Testis (tissue), 3 donors: ENCODE measurements around the gene SLC15A5. TPM values are rescaled to one million over a fixed set of nuclear protein-coding genes. Genes with fewer than 3 reads are reported as not detected.

ENCODE experiments used
- DNase-seq: peaks from one replicate; pipeline ENCODE4 v3.0.0-alpha.2; 2019
- H3K27ac ChIP-seq, 2 donors: fragments of 200-600 bp; sonication (generic); one replicate each; pipeline ENCODE4 v1.5.1; 2019
- H3K27me3 ChIP-seq: fragments of 200-600 bp; sonication (generic); one replicate; pipeline ENCODE4 v1.5.1; 2019
- H3K36me3 ChIP-seq: fragments of 200-600 bp; sonication (generic); one replicate; pipeline ENCODE4 v1.5.1; 2017; ENCODE audit warnings: low read depth; ENCODE audit errors: missing control alignments
- H3K4me1 ChIP-seq: fragments of 200-600 bp; sonication (generic); one replicate; pipeline ENCODE4 v1.5.1; 2019
- H3K4me3 ChIP-seq, 2 donors: fragments of 200-600 bp; sonication (generic); one replicate each; pipeline ENCODE4 v1.5.1; 2017 to 2019
- H3K9me3 ChIP-seq: fragments of 200-600 bp; sonication (generic); one replicate; pipeline ENCODE4 v1.5.1; 2017
- POLR2A ChIP-seq: fragments of 450-650 bp; IDR thresholded peaks from one replicate; pipeline ENCODE4 v1.6.1; 2017; ENCODE audit warnings: antibody characterized with exemption, mild to moderate bottlenecking, moderate library complexity
- WGBS, 2 donors: methylation state at CpG; one replicate each; pipeline ENCODE4 v1.1.5; 2018; 5-methylcytosine and 5-hydroxymethylcytosine counted together
- intact Hi-C: fragments of 100-400 bp; cut with DNase I; formaldehyde crosslinking; loops from one replicate; pipeline ENCODE4 v1.15.1; 2023; ENCODE audit warnings: low total_unique reads
- polyA plus RNA-seq: library from polyadenylated mRNA; stranded (reverse); fragments of 350-450 nt; fragmentation: Illumina TruSeq; extraction: RNeasy Lipid Tissue Mini Kit (QIAGEN cat#74804); gene quantifications from one replicate; pipeline ENCODE4 v1.2.3, GENCODE V29; 2014; ENCODE audit warnings: low read depth, low replicate concordance; ENCODE audit not compliant: insufficient read depth
- total RNA-seq, 2 donors: library from RNA; depleted of rRNA; stranded (reverse); fragments of >200 nt; gene quantifications; one replicate each; pipeline ENCODE4 v1.2.3, GENCODE V29; 2016
- TF ChIP-seq, protein P1 (sequence below), 3 experiments: fragments of 450-650 bp in 2 of 3; fragments of 200-600 bp in 1 of 3; sonication (generic) in 1 of 3; IDR thresholded peaks; one replicate each; pipeline ENCODE4 v1.5.1; 2016 to 2019; ENCODE audit warnings: antibody characterized with exemption in 3 of 3, mild to moderate bottlenecking in 2 of 3, moderate library complexity in 1 of 3

SLC15A5 gene
- total and polyA plus RNA-seq, 3 donors from 2014 or later: 0.12 TPM; not detected in 2

DNA sequence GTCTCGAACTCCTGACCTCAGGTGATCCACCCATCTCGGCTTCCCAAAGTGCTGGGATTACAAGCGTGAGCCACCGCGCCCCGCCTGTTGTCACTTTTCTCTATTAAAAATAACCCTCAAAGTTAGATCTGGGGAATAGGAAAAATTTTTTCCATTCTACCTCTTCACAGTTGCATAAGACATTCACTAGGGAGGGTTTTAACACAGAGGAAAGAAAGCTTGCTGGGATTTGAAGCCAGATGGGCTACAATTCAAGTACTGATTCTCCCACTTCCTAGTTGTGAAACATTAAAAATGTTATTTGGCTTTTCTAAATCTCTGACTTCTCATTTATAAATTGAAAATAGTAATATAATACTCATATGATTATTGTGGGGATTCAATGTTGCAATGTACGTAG is 23.3 kb upstream of the SLC15A5 start:
- H3K27me3 ChIP-seq: no peaks in the 10 kb centered on the region
- H3K4me3 ChIP-seq: no peak overlapping the region
- DNase-seq: no peak
- WGBS, 2 donors: 73 to 85% methylated on average over 7 of the region's 7 CpGs
- no peaks in the 10 kb centered on the region for H3K36me3 ChIP-seq
- no peak for TF ChIP-seq POLR2A
- TF ChIP-seq, protein P1, sequence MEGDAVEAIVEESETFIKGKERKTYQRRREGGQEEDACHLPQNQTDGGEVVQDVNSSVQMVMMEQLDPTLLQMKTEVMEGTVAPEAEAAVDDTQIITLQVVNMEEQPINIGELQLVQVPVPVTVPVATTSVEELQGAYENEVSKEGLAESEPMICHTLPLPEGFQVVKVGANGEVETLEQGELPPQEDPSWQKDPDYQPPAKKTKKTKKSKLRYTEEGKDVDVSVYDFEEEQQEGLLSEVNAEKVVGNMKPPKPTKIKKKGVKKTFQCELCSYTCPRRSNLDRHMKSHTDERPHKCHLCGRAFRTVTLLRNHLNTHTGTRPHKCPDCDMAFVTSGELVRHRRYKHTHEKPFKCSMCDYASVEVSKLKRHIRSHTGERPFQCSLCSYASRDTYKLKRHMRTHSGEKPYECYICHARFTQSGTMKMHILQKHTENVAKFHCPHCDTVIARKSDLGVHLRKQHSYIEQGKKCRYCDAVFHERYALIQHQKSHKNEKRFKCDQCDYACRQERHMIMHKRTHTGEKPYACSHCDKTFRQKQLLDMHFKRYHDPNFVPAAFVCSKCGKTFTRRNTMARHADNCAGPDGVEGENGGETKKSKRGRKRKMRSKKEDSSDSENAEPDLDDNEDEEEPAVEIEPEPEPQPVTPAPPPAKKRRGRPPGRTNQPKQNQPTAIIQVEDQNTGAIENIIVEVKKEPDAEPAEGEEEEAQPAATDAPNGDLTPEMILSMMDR (IDR thresholded peaks at IDR 0.05): no peak
- H3K4me1 ChIP-seq: no peaks in the 10 kb centered on the region
- H3K27ac ChIP-seq: no peak overlapping the region
- intact Hi-C loops: no loop called here
- H3K9me3 ChIP-seq: no peaks in the 10 kb centered on the region

DNA sequence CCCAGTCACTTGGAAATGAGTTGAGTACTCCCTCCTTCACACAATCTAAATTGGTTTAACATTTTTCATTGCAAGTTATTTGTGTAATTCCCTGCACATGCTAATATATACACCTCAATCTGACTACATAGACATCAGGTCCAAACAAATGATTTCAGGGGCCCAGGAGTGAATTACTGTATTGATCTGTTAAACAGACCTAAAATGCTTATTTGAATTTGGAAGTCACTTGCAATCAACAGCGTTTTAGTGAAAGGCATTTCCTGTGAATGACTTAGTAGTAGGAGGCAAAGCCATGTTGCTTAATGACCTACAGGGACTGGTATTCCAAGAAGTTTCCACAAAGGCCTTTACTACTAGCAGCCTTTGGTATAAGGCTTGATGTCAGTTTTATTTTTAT is 22.6 kb upstream of the SLC15A5 start:
- no peak overlapping the region for H3K27ac ChIP-seq
- H3K36me3 ChIP-seq: no peaks in the 10 kb centered on the region
- no peaks in the 10 kb centered on the region for H3K4me1 ChIP-seq
- no peaks in the 10 kb centered on the region for H3K9me3 ChIP-seq
- intact Hi-C loops: no loop called here
- TF ChIP-seq POLR2A: no peak
- TF ChIP-seq, protein P1 (IDR thresholded peaks at IDR 0.05): no peak
- no peaks in the 10 kb centered on the region for H3K27me3 ChIP-seq
- no peak for DNase-seq
- H3K4me3 ChIP-seq: no peak overlapping the region
- WGBS, 2 donors: 50 to 54% methylated on average over 1 of the region's 1 CpG

DNA sequence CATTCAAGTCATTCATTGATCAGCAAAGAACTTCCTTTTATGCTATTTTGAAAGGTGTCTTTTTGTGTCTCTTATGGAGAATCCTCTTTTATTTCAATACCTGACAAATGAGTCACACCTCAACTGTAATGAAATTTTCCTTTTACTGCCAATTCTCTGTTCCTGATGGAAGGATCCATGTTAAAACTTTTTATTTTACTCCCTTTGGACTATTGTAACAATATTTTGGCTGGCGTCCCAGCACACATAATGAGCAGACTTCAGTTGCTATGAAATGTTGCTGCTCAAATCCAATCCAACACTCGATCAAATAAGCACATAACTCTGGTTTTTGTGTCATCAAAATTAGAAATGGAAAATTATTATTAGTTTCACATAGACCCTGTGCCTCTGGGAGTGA is 21.9 kb upstream of the SLC15A5 start:
- intact Hi-C loops: no loop called here
- Histone ChIP-seq H3K9me3 (no peaks in the 10 kb centered on the region), H3K27me3 (no peaks in the 10 kb centered on the region), H3K36me3 (no peaks in the 10 kb centered on the region), H3K4me3 (no peak overlapping the region), H3K4me1 (no peaks in the 10 kb centered on the region), H3K27ac (no peak overlapping the region)
- peak; percentile 66 for DNase-seq
- TF ChIP-seq, protein P1 (IDR thresholded peaks at IDR 0.05): no peak
- no peak for TF ChIP-seq POLR2A
- 43 to 48% methylated on average over 2 of the region's 2 CpGs for WGBS, 2 donors

DNA sequence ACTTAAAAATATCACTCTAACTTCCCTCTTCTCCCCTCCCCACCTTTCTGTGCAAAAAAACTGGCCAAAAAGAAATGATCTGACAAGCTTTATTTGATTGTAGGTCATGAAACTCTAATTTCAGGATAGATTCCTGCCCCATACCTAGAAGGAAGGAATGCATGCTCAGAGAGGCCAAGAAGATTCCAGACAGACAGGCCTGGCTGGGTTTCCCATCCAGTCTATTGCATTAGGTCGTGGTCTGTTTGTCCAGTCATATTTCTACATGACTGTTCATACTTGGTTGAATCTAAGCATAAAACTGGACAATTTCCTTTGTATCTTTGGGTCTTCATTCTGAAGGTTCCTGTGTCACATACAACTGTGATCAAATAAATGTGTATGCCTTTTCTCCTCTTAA is 20.0 kb upstream of the SLC15A5 start:
- no peak overlapping the region for H3K27ac ChIP-seq
- no peaks in the 10 kb centered on the region for H3K9me3 ChIP-seq
- H3K4me1 ChIP-seq: no peaks in the 10 kb centered on the region
- DNase-seq: no peak
- intact Hi-C loops: no loop called here
- WGBS, 2 donors: 76 to 88% methylated on average over 1 of the region's 1 CpG
- TF ChIP-seq POLR2A: no peak
- TF ChIP-seq, protein P1 (IDR thresholded peaks at IDR 0.05): no peak
- H3K36me3 ChIP-seq: no peaks in the 10 kb centered on the region
- H3K4me3 ChIP-seq: no peak overlapping the region
- no peaks in the 10 kb centered on the region for H3K27me3 ChIP-seq

DNA sequence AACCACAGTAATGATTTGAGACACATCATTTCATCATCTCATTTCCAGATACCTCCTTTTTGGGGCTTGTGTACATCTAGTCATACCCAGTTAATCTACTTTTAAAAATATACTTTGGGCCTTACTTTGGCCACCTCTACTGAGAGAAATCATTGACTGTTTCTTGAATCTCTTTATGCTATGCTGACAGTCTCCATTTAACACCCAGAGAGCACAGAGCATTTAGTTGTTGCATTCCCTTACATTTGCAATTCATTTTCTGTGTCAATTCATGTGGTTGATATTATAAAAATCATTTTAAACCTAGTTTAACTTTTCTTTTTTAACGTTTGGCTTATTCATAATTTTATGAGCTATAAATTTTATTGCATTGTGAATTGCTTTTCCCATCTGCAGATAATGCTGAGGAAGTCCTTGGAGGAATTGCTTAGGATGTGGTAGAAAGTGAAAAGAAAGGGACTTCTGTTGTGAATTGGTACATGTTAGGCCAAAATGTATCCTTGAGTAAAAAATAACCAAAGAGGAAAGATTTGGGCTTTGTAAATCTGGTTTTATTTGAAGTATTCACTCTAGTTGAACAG is 17.0 kb upstream of the SLC15A5 start:
- TF ChIP-seq, protein P1 (IDR thresholded peaks at IDR 0.05): no peak
- TF ChIP-seq POLR2A: no peak
- H3K27ac ChIP-seq: no peak overlapping the region
- no peaks in the 10 kb centered on the region for H3K36me3 ChIP-seq
- DNase-seq: no peak
- H3K4me1 ChIP-seq: no peaks in the 10 kb centered on the region
- intact Hi-C loops: no loop called here
- no peaks in the 10 kb centered on the region for H3K27me3 ChIP-seq
- H3K9me3 ChIP-seq: no peaks in the 10 kb centered on the region
- WGBS, 2 donors: 22 to 24% methylated on average over 1 of the region's 1 CpG
- H3K4me3 ChIP-seq: no peak overlapping the region
